Measurements from ENCODE around the gene EMC9. TPM values are rescaled to one million over a fixed set of nuclear protein-coding genes. Genes with fewer than 3 reads are reported as not detected.

Gene EMC9
- total RNA-seq, 1 donor: 9.9 TPM

DNA sequence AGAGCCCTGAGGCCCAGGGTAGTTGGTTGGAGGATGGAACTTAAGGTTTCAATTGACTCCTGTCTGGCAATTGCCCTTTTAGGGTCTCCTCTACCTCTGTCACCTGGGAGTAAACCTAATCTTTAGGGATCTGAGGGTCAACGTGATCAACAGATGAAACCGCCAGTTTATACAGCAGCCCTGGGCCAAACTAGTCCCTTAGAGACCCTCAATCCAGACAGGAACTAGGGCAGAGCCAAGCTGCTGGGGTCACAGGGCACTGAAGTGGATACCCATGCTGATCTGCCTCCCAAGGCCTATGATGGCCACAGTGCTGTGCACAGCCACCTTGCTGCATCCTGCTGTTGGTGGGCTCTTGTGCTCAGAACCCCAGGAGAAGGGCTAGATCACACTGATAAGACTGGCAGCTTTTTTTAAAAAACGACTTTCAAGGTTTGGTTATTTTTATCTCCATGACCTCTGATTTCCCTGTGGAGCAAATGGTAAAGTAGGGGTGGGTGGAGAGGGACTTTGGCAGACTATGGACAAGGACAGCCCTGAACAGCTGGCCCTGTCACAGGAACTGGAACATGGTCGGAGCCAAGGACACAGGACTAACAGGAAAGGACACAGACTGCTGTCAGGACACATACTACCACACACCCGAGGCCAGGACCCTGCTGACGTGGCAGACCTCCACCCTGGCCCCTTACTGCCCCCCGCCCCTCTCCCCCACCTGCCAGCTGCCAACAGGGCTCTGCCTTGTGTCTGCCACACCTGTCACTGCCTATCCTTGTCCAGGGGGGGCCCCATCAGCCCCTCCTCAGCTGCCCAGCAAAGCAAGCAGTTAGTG, 10.5 kb downstream of the EMC9 start:
- DNase-seq (ENCODE audit: low read depth): no peak
- H3K4me3 ChIP-seq (ENCODE audit: low read depth, low read length): no peak overlapping the region
- TF ChIP-seq, protein P1, sequence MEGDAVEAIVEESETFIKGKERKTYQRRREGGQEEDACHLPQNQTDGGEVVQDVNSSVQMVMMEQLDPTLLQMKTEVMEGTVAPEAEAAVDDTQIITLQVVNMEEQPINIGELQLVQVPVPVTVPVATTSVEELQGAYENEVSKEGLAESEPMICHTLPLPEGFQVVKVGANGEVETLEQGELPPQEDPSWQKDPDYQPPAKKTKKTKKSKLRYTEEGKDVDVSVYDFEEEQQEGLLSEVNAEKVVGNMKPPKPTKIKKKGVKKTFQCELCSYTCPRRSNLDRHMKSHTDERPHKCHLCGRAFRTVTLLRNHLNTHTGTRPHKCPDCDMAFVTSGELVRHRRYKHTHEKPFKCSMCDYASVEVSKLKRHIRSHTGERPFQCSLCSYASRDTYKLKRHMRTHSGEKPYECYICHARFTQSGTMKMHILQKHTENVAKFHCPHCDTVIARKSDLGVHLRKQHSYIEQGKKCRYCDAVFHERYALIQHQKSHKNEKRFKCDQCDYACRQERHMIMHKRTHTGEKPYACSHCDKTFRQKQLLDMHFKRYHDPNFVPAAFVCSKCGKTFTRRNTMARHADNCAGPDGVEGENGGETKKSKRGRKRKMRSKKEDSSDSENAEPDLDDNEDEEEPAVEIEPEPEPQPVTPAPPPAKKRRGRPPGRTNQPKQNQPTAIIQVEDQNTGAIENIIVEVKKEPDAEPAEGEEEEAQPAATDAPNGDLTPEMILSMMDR (IDR thresholded peaks at IDR 0.05; ENCODE audit: insufficient read depth, low read depth, low read length): no peak

DNA sequence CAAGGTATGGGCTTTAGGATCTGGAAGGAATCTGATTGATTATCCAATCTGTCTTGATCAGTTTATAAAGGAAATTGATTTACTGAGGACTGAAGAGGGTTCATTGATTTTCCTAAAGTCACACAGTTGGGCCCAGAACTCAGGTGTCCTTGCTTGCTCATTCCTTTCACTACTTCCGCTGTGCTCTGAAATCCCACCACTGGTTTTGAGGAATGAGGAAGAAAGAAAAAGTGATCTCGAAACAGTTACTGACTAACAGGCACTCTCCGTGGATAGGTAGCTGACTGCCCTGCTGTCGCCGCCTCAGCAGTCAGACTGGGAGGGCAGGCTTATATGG, 11.0 kb downstream of the EMC9 start, which contains the start of gene FITM1:
Gene FITM1, plus strand, starts transcription at position 280 of the 337 bp plus-strand sequence. CDS start 905 bp downstream, outside the sequence.
- H3K4me3 ChIP-seq (ENCODE audit: low read depth, low read length): no peak within 1 kb of the TSS
- no peak for DNase-seq (ENCODE audit: low read depth)
- TF ChIP-seq, protein P1 (IDR thresholded peaks at IDR 0.05; ENCODE audit: insufficient read depth, low read depth, low read length): no peak

DNA sequence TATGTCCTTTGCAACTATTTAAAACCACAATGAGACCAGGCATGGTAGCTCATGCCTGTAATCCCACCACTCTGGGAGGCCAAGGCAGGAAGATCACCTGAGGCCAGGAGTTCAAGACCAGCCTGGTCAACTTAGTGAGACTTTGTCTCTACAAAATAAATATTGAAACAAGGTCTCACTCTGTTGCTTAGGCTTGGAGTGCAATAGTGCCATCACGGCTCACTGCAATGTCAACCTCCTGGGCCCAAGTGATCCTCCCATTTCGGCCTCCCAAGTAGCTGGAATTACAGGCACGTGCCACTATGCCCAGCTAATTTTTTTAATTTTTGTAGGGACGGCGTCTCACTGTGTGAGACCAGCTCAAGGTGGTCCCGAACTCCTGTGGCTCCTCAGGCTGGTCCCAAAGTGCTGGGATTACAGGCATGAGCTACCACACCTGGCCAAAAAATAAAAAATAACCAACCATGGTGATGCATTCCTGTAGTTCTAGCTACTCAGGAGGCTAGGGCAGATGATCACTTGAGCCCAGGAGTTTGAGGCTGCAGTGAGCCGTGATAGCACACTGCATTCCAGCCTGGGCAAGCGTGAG, 11.9 kb downstream of the EMC9 start:
- H3K4me3 ChIP-seq (ENCODE audit: low read depth, low read length): no peak overlapping the region
- TF ChIP-seq, protein P1 (IDR thresholded peaks at IDR 0.05; ENCODE audit: insufficient read depth, low read depth, low read length): no peak
- DNase-seq (ENCODE audit: low read depth): no peak

DNA sequence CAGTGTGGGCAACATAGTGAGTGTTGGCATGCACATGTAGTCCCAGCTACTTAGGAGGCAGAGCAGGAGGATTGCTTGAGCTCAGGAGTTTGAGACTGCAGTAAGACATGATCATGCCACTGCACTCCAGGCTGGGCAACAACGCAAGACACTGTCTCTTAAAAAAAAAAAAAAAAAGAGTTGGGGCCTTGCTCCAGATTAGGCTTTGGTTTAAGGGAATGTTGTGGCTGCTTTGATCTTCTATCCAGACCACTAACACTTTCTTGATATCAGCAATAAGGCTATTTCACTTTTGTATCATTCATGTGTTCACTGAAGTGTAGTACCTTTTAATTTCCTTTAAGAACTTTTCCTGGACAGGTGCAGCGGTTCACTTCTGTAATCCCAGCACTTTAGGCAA, 13.7 kb downstream of the EMC9 start:
- H3K4me3 ChIP-seq (ENCODE audit: low read depth, low read length): no peak overlapping the region
- TF ChIP-seq, protein P1 (IDR thresholded peaks at IDR 0.05; ENCODE audit: insufficient read depth, low read depth, low read length): no peak
- no peak for DNase-seq (ENCODE audit: low read depth)

DNA sequence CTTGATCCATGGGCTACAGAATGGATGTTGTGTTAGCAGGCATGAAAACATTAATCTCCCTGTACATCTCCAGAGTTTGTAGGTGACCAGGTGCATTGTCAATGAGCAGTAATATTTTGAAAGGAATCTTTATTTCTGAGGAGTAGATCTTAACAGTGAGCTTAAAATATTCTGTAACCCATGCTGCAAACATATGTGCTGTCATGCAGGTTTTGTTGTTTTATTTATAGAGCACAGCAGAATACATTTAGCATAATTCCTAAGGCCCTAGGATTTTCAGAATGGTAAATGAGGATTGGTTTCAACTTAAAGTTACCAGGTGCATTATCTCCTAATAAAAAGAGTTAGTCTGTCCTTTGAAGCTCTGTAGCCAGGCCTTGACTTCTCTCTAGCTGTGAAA, 14.5 kb downstream of the EMC9 start:
- DNase-seq (ENCODE audit: low read depth): no peak
- TF ChIP-seq, protein P1 (IDR thresholded peaks at IDR 0.05; ENCODE audit: insufficient read depth, low read depth, low read length): no peak
- H3K4me3 ChIP-seq (ENCODE audit: low read depth, low read length): no peak overlapping the region

DNA sequence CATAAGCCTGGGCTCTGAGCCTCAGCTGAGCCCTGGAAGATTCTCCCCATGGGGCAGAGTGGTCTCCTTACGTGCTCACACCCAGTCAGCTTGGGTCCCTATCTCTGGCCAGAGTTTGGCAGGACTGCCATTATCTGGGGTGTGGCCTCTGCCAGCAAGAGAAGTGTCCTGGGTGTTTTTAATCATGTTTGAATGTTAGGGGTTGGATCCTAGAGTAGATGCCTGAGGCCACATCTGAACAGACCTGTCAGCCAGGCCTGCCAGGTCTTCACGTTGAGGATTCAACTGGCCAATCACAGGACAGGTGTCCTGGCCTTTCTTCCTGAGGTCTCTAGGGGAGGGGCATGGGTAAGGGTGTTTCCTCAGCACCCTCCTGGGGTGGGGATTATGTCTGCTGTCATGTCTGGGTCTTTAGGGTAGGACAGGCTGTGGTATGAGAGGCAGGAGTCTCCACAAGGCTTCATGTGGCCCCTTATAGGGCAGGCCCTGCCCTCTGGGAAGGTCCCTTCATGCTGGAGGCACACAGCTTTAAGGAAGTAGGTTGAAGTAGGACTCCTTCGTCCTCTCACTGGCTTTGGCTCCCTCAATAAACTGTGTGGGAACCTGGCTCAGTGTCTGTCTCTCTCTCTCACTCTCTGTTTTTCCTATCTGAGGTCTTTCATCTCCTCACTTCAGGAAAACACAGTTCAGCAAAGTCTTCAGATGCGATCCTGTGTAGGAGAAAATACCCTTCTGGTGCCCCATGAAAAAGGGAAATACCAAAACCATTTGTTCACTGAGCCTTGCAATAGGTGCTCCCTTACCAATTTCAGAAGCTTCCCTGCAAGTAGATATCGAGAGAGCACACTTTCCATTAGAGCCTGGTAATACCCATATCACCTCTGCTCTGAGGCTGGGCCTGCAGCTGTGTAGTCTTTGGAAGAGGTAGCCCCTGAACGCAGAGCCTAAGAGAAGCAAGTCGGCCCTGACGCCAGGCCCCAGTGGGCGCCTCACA, 17.7 kb downstream of the EMC9 start:
- DNase-seq (ENCODE audit: low read depth): no peak
- H3K4me3 ChIP-seq (ENCODE audit: low read depth, low read length): no peak overlapping the region
- TF ChIP-seq, protein P1 (IDR thresholded peaks at IDR 0.05; ENCODE audit: insufficient read depth, low read depth, low read length): no peak
